T-helper 1 cell (primary cell): ENCODE data around the gene STAMBPL1.
"Not testable (repeated sequence)": the region's sequence is repeated elsewhere in the genome, so short reads cannot be mapped to it uniquely, and the experiment has no call there.

ENCODE experiments used
- DNase-seq, 5 donors: peaks; one replicate each; pipeline ENCODE4 v3.0.0-alpha.2; 2012 to 2020

The STAMBPL1 gene

GRCh38 chr10:88857831-88858230 is 22.2 kb upstream of the STAMBPL1 start:
- no peak for DNase-seq

GRCh38 chr10:88858491-88858890 is 21.6 kb upstream of the STAMBPL1 start:
- peak in 1 of 5 donors; percentile 27 for DNase-seq

- no peak for DNase-seq
These were observed 19.0 kb upstream of the STAMBPL1 start for GRCh38 chr10:88861036-88861435.

DNA sequence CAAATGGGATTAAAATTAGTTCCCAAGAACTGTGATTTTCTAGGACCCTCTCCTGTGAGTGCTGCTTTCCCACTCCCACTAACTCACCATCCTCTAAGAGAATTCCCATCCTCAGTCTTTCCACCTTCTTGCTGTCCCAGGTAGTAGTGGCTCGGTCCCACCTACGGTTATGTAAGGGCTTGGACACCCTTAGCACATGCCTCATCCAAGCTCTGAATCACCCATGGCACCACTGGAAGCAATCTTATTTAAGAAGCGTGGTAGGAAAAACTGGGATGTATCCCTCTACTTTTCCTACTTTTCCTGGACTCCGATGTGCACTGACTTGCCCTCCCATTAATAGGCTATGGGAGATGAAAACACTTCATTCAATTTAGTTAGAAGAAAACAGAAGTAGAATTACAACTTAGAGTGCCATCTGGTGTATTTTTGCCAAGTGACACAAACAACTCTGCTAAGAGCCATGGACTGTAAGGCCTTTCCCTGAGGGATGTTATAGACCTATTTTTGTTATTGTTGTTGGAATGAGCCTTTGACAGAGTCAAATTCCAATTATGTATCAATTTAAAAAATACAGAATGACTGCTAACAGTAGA is 14.7 kb upstream of the STAMBPL1 start:
- DNase-seq = peak in 1 of 5 donors; percentile 31

DNA sequence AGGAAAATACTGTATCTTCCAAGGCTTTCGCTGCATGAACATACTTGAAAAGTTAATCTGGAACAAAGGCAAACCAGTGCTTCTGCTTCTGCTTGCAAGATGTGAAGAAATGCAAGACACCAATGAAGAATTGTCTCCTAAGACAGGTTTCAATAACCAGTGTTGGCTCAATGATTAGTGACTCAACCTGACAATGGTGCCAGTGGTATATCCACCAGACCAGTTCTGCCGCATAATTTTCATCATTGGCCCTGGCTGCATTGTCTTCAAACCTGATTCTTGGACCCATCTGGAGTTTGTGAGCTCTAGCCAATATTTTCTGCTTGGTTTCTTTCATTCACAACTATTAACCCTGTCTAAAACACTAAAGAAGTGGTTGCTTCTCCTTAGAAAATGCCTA is 13.6 kb upstream of the STAMBPL1 start:
- no peak for DNase-seq

DNA sequence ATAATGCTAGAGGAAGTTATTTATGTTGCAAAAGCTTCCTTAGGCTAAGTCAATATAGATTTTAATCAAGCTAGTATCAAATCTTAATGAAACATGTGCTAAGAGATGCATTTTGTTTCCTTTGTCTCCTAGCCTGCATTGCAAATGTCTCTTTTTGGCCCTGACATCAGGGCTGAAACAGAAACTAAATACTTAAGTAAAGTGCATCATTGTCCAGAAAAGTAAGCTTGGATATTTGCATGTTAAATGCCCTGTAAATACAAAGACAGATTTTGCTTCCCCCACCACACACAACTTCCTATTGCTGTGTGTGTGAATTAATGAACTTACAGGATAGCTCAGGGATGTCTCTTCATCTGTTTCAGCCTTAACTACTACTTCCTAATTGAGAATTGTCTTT is 10.0 kb upstream of the STAMBPL1 start:
- DNase-seq = no peak

- no peak for DNase-seq
These were observed 6.3 kb upstream of the STAMBPL1 start for GRCh38 chr10:88873757-88874156.

DNA sequence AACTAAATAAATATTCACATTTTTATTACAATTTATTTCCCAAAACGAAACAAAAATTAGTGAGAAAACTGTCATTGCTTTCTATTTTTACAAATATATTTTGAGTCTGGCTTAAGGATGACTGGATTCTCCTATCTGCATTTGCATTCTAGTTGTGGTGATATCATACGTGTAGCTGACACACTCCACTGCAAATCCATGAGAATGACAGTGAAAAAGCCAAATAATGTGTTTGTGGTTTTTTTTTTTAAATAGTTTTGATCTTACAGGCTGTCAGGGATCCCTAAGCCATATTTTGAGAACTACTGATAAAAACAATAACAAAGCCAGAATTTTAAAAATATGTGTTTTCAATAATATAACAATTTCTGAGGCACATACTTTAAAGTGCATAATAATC is 5.8 kb upstream of the STAMBPL1 start:
- no peak for DNase-seq

GRCh38 chr10:88875081-88875480 is 5.0 kb upstream of the STAMBPL1 start:
- no peak for DNase-seq

- DNase-seq = no peak
These were observed 2.7 kb upstream of the STAMBPL1 start for GRCh38 chr10:88877298-88877697.

- DNase-seq = peak; percentile 36 to 91 (median 54)
These were observed 434 bp downstream of the STAMBPL1 start for GRCh38 chr10:88880282-88881076.

GRCh38 chr10:88881320-88881719 is 1.3 kb downstream of the STAMBPL1 start:
- peak in 1 of 5 donors; percentile 45 for DNase-seq

DNA sequence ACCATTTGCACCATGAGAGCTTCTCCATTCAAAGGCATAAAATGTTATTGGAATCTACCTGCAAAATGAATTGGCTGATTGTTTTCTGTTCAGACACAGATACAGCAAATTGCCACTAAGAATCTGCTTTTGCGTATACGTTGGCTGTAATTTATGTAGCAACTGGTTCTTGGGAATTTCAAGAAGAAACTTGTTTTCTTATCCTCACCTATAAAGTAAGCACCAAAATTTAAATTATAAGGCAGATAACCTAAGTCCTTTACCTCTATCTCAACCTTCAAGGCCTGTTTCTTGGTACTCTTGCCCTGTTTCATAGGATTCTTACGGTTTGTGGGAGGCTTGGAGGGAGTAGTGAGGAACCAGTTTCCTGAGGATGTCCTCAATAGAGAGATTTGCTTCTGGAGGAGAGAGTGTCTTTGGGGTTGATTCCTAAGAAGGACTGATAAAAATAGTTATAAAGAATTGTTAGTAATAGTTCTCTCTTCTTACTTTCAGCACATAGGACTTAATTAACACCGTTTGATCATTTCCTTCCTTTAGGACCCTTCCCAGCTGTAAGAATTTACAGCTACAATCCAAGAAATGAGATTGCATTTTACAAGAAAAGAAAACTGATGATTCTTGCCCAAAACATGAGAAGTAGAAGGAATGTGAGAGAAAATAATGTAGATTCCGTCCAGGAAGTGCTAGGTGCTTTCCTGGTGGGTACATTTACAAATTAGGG is 2.0 kb downstream of the STAMBPL1 start:
- no peak for DNase-seq

- DNase-seq = not testable (repeated sequence)
These were observed 2.8 kb downstream of the STAMBPL1 start for GRCh38 chr10:88882646-88883447.

DNA sequence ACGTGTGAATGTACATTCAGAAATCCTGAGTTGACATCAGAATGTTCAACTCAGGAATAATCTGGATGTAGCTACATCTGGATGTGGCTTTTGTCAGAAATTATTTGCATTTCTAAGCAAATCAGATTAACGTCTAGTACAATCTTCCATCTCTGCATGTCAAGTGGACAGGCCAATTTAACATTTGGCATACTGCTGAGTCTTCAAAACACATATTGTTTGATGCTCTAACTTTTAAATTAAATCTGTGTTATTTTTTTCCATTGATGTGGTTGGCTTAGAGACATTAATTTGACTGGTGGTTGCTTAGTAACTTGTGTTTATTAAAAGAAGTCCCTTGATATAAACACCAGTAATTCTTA is 3.4 kb downstream of the STAMBPL1 start:
- DNase-seq = no peak

- peak in 1 of 5 donors; percentile 52 for DNase-seq
These were observed 6.5 kb downstream of the STAMBPL1 start for GRCh38 chr10:88886557-88886956.

GRCh38 chr10:88888810-88889445 is 8.9 kb downstream of the STAMBPL1 start:
- DNase-seq = no peak

- DNase-seq = no peak
These were observed 9.7 kb downstream of the STAMBPL1 start for GRCh38 chr10:88889559-88890337.

DNA sequence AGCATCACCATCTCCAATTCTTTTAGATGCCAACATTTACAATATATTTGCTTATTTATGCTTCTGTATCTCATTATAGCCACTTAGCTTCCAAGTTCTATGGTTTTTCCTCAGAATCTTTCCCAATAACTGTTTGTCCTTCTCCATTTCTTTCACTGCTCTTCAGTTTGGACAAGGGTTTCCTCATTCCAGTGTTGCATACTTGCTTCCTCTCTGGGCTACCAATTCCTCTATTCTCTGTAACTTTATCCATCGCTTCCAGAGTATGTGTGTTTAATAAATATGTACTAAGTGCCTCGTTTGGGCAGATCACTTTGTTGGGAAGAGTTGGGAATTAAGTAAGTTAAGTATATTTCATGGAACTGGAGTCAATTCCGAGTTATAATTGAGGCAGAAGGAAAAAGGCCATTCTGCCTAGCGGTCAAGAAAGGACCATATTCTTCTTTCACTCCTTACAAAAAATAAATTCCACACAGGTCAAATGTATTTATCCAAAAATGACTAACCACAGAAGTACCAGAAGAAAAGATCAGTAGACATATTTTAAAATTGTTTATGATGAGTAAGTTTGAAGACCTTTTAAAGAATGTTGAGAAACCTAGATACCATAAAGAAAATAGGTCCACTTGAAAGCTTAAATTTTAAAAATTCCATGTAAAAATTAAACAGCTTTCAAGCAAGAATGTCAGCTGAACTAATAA is 10.8 kb downstream of the STAMBPL1 start:
- no peak for DNase-seq

DNA sequence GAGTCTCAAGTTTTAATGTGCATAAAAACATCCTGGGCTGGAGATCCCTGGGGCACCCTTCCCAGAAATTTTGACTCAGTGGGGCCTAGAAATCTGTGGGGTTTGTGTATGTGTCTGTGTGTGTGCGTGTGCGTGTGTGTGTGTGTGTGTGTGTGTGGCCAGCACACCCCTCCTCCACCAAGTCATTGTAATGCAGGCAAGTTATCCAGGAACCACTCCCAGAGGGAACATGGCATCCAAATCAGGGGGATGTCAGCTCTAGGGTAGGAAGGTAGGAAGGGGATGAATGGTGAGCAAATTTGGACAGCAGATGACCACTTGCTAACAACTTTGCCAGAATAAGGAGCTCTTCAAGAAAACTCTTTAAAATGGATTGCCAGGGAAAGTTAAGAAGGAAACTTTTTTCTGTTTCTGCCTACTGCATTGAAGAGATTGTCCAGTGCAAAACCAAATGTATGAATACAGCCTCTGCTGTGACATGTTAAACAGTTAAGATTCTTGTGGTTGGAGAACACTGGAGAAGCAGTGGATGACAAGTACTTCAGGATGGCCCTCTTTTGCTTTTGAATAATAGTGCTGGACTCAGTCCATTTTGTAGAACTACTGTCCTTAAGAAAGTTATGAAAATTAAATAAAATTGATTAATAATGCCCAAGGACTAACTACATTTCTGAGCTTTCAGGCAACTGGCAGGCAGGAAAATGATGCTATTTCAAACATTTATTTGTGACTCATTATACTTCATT is 12.3 kb downstream of the STAMBPL1 start:
- DNase-seq = no peak
